BJ (cell line): ENCODE results near the gene PLA2G6. TPM values are rescaled to one million over a fixed set of nuclear protein-coding genes. Genes with fewer than 3 reads are reported as not detected.

ENCODE experiments used
- CTCF ChIA-PET: fragments of 350-600 bp; formaldehyde crosslinking; extraction: SDS; loops from one replicate; lab custom pipeline; 2021; ENCODE audit warnings: antibody characterized with exemption, inconsistent platforms; lab: Yijun Ruan, JAX
- POLR2A ChIA-PET: fragments of 300-600 bp; sonication (Branson Sonifier 250); formaldehyde crosslinking; extraction: SDS; loops from one replicate; lab custom pipeline; 2021; ENCODE audit warnings: antibody characterized with exemption; lab: Charles Lee
- DNase-seq: peaks from one replicate; pipeline ENCODE4 v3.0.0-alpha.2; 2011; ENCODE audit warnings: low read depth
- H3K27me3 ChIP-seq: 2 replicates; pipeline ENCODE4 v1.6.0; 2011; ENCODE audit warnings: low read length; ENCODE audit not compliant: control insufficient read depth, insufficient read depth
- H3K36me3 ChIP-seq: 2 replicates; pipeline ENCODE4 v1.5.1; 2011; ENCODE audit warnings: low read length; ENCODE audit not compliant: control insufficient read depth, insufficient read depth
- H3K4me3 ChIP-seq: 2 replicates; pipeline ENCODE4 v1.5.1; 2011; ENCODE audit warnings: low read depth, mild to moderate bottlenecking, control low read depth, low read length
- polyA plus RNA-seq: library from polyadenylated mRNA; depleted of rRNA; stranded (reverse); fragments of >200 nt; gene quantifications from 2 replicates; pipeline ENCODE4 v1.2.3, GENCODE V29; 2011
- TF ChIP-seq, protein P1 (sequence below): IDR thresholded peaks from 2 replicates; pipeline ENCODE4 v1.5.1; 2011; ENCODE audit warnings: low read depth, mild to moderate bottlenecking, control low read depth, inconsistent platforms, low read length, moderate library complexity; ENCODE audit not compliant: insufficient read depth

Gene PLA2G6
- polyA plus RNA-seq, 1 experiment = 14.9 TPM

DNA sequence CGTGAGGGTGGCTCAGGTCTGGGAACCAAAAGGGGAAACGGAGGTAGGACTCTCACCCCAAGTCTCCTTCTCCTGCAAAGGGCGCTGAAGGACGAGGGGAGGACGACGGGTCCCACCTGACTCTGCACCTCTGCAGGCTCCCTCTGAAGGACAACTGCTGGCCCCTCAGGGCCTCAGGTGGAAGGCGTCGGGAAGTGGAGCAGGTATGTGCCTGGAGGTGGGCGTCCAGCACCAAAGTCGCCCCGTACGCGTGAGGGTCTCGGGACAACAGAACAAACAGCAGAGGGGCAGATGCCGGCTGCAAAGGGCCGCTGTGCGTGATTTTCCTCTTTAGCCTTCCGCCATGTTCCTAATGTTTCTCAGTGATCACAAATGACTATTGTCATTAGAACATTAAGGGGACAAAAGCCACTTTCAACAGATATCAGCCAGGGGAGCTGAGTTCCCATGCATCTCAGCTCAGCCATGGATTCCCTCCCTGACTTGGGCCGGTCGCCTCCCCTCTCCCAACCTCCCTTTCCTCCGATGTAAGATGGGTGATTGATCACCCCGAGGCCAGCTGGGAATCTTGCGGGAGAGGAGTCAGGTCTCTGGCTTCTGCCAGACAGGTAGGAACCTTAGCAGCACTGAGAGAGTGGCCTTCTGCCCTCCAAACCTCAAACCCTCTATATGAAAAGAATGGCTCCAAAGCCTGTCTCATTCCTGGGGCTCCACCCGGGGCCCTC is 98.5 kb downstream of the PLA2G6 start:
- TF ChIP-seq, protein P1, sequence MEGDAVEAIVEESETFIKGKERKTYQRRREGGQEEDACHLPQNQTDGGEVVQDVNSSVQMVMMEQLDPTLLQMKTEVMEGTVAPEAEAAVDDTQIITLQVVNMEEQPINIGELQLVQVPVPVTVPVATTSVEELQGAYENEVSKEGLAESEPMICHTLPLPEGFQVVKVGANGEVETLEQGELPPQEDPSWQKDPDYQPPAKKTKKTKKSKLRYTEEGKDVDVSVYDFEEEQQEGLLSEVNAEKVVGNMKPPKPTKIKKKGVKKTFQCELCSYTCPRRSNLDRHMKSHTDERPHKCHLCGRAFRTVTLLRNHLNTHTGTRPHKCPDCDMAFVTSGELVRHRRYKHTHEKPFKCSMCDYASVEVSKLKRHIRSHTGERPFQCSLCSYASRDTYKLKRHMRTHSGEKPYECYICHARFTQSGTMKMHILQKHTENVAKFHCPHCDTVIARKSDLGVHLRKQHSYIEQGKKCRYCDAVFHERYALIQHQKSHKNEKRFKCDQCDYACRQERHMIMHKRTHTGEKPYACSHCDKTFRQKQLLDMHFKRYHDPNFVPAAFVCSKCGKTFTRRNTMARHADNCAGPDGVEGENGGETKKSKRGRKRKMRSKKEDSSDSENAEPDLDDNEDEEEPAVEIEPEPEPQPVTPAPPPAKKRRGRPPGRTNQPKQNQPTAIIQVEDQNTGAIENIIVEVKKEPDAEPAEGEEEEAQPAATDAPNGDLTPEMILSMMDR = no peak
- POLR2A ChIA-PET = no interaction called here
- CTCF ChIA-PET = interaction anchor here (2.0 kb wide), 1 partner anchor 15 kb away, joined by 6 read pairs; no protein-coding TSS in a partner anchor
- H3K27me3 ChIP-seq = peaks cover 3% of the 10 kb centered on the region; the same call in 1 of the 2 replicates
- no peak for DNase-seq
- no peak overlapping the region for H3K4me3 ChIP-seq
- no peaks in the 10 kb centered on the region for H3K36me3 ChIP-seq

DNA sequence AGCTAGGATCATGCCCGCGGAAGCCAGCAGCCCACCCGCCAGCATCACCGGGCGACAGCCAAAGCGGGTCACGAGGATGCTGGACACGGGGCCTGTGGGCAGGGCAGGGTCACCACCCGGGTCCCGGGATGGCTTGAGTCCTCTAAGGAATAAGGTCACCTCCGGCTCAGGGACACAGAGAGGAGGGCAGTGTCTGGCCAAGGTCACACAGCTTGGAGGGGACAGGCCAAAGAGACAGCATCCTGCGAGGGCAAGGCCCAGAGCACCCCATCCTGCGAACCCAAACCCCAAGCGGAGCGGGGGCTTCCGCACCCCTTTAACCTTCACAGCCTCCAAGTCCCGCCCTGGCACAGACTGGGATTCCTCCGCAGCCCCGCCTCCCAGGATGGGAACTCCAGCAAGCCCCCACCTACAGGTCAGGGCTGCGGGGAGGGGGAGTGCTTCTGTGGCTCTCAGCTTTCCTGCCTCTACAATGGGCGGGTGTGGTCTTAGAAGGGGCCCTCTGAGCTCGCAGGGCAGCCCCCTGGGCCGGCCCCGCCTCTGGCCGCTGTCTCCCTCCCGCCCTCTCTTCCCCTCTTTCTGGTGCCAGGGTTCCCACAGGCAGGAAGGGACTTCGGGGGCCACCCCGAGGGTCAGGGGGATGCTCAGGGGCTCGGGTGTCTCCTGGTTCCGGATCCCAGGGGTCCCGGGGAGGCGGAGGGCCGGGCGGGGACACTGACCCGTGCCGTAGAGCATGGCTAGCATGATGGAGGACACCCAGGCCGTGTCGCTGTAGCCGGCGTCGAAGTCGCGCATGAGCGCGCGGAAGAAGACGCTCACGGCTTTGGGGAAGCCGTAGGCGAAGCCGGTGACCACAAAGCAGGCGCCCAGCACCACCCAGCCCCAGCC is 99.4 kb downstream of the PLA2G6 start:
- DNase-seq = no peak
- CTCF ChIA-PET = interaction anchor here (2.0 kb wide), 1 partner anchor 16 kb away, joined by 6 read pairs; no protein-coding TSS in a partner anchor
- Histone ChIP-seq H3K36me3 (no peaks in the 10 kb centered on the region), H3K27me3 (peaks cover 3% of the 10 kb centered on the region; the same call in 1 of the 2 replicates), H3K4me3 (no peak overlapping the region; the same call in 1 of the 2 replicates)
- TF ChIP-seq, protein P1 = no peak
- POLR2A ChIA-PET = no interaction called here

DNA sequence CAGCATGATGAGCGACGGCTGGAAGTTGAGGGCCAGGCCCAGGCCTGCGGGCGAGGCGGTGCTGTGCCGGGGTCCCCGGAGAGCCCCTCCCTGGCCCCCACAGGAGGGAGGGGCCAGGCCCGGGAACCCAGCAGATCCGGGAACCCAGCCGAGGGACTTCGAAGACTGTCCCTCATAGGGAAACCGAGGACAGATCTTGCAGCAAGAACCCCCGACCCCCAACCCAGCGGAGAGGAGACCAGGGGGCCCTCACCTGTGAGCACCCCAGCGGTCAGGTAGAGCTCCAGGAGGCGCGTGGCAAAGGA is 100.0 kb downstream of the PLA2G6 start:
- DNase-seq = no peak
- ChIA-PET CTCF (no interaction called here), POLR2A (no interaction called here)
- Histone ChIP-seq H3K27me3 (peaks cover 3% of the 10 kb centered on the region; the same call in 1 of the 2 replicates), H3K4me3 (peak overlapping the region; percentile 13), H3K36me3 (no peaks in the 10 kb centered on the region)
- TF ChIP-seq, protein P1 = no peak

DNA sequence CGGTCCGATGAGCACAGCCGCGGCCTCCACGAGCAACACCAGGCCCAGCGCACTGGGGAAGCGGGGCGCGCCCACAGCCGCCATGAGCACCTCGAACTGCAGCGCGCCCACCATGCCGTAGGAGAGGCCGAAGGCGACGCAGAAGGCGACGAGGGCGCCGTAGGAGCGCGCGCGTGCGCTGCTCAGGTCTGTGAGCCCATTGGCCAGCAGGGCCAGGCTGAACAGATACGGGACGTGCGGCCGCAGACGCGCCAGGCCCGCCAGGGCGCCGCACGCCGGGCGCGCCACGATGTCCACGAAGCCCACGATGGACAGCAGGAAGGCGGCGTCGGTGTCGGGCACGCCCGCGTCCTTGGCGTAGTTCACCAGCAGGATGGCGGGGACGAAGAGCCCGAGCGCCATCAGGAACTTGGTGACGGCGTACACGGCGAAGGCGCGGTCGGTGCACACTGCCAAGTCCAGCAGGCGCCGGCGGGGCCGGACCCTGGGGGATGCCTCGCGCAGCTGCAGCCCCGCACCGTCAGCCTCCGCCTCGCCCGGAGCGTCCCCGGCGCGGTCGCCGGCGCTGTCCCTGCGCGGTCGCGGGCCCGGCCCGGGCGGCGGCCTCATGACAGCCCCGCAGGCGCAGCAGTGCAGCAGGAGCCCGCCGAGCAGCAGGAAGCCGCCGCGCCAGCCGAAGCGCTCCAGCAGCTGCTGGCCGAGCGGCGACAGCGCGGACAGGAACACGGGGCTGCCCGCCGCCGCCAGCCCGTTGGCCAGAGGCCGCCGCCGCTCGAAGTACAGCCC is 100.6 kb downstream of the PLA2G6 start:
- POLR2A ChIA-PET = no interaction called here
- CTCF ChIA-PET = no interaction called here
- peak overlapping the region; percentile 13 for H3K4me3 ChIP-seq
- TF ChIP-seq, protein P1 = no peak
- DNase-seq = no peak
- peaks cover 3% of the 10 kb centered on the region; the same call in 1 of the 2 replicates for H3K27me3 ChIP-seq
- H3K36me3 ChIP-seq = no peaks in the 10 kb centered on the region
